Activated gamma-delta T cell treated with Interleukin-2 at 50 U/mL for 16 hours (primary cell): Measurements from ENCODE around the gene C19orf25.
"Not testable (repeated sequence)": the region's sequence is repeated elsewhere in the genome, so short reads cannot be mapped to it uniquely, and the experiment has no call there.

Source experiments
- DNase-seq: peaks from one replicate; pipeline ENCODE4 v3.0.0-alpha.2; 2020

C19orf25 gene

DNA sequence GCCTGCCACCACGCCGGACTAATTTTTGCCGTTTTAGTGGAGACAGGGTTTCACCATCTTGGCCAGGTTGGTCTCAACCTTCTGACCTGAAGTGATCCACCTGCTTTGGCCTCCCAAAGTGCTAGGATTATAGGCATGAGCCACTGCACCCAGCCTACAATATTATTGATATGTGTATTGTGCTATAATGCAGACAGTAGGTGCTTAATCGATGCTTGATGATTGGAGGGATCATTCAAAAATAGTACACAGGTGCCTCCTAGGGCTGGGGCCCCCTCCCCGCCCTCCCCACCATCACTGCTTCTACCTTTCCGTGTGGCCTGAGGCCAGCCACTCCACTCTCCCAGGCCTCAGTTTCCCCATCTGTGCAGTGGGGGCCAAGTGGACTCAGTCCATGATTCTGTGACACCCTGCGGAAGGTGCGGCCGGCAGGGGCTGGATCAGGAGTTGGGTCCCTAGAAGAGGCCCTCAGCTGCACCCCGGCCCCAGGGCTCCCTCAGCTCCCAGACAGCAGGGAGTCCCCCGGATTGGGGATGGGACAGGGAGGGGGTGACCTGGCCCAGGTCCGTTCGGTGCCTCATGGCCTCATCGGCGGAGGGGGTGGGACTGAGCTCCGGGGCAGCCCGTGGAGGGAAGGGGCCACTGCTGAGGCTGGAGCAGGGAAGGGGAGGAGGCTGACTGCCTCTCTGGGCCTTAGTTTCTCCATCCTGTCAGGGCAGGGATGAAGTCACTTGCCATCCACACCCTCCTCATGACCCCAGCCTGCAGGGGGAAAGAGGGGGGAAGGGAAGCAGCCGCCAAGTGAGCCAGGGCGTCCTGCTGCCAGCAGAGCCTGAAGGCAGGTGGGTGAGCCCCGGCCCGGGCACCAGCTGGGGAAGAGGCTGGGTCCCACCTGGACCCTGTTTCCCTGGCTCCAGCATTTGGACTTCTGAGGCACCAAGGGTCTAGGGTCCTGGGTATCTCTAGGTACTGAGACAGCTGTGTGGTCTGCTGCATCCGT is 32.6 kb upstream of the C19orf25 start:
- no peak for DNase-seq

DNA sequence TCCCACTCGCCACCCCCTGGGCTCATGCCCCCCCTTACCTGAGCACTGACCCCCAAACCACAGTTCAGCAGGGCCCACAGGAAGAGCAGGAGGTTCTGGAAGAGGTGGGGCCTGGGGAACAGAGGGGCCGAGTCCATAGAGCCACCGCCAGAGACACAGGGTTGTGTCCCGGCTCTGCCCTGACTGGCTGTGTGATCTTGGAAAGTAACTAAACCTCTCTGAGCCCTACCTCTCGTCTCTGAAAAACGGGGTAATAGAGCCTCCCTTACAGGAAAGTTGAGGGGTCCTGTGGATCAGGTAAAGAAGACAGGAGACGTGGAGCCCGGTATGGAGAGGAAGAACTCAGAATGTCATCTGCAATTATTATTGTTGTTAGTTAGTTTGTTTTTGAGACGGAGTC is 31.8 kb upstream of the C19orf25 start:
- DNase-seq: no peak

DNA sequence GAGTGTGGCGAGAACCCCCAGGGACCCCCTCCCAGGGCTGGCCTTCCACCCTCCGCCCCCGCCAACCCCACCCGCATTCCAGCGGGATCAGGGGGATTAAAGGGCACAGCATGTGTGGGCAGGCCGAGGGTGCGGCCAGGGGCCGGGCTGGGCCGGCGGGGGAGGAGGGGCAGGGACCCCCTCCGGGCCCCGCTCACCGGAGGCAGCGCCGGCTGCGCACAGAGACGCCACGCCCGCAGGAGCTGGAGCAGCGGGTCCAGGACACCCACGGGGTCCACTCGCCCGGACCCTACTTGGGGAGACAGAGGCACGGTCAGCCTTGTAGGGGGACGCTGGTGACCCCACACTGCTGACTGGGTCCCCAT is 31.4 kb upstream of the C19orf25 start:
- no peak for DNase-seq

DNA sequence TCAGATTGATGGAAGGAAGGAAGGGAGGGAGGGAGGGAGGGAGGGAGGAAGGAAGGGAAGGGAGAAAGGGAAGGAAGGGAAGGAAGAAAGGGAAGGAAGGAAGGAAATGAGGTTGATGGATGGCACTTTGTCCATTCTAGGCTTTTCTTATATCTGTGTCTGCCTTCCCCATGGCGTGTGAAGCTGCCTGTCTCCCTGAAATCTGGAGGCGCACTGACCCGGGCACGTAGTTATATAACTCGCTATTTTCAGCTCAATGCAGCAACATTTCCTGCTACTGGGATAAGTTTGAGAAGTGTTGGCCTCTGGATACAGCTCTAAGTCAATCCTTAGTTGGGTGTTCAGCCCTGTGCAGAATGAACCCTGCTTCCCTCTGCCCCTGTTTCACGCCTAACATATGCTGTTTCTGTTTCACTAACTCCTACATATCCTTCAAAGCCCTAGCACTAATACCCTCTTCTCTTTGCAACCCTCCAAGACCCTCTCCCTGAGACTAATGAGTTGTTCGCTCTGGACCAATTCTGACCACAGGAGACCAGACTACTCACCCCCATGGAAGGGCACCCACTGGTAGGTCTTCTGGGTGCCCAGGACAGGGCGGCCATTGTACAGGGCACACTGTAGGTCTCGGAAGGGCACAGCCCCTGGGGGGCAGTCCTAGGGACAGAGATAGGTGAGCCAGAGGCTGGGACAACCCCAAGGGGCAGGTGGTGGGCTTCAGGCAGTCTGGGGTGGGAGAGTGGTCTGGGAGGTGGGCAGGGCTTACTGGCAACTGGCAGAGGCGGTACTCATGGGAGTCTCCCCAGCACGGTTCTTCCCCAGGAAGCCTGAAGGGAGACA is 30.8 kb upstream of the C19orf25 start:
- DNase-seq: no peak

DNA sequence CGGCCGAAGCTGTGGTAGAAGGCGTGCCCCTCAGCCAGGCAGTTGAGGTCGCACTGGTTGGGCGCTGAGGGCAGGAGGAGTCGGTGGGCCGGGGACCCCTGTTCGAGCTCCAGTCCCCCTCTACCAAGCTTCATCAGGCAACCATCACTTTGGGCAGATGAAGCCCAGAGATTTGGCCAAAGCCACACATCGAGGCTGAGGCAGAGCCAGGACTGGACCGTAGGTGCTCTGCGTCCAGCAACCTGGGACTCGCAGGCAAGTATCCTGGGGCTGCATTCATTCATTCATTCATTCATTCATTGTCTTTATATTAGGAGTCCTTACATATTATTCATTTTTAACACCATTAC is 29.5 kb upstream of the C19orf25 start:
- no peak for DNase-seq

DNA sequence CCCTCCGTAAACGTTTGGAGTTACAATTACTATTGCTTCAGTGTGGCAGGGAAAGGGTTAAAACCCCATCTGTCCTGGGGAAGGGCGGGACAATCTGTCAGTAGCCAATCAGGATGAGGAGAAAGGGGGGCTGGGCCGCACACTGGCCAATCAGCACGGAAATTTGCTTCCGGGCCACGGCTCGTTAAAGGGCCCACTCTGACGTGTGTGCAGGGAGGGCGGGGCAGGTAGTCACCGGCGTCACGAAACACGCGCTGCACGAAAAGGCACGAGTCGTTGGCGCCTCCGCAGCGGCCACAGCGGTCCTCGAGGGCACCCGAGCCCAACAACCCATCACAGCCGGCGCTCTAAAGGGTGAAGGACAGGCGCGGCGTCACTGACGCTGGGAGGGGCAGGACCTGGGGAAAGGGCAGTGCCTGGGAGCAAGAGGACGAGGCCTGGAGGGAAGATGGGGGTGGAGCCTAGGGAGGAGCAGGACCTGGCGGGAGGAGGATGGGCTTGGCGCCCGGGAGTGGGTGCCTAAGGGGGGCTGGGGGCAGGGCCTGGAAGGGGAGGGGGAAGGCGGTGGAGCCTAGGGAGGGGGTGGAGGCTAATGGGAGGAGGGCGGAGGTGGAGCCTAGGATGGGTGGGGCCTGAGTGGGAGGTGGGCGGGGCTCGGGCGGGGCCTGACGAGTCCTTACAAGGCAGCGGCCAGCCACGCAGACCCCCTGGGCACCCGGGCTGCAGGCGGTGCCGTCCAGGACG is 28.9 kb upstream of the C19orf25 start:
- peak; percentile 87 for DNase-seq

DNA sequence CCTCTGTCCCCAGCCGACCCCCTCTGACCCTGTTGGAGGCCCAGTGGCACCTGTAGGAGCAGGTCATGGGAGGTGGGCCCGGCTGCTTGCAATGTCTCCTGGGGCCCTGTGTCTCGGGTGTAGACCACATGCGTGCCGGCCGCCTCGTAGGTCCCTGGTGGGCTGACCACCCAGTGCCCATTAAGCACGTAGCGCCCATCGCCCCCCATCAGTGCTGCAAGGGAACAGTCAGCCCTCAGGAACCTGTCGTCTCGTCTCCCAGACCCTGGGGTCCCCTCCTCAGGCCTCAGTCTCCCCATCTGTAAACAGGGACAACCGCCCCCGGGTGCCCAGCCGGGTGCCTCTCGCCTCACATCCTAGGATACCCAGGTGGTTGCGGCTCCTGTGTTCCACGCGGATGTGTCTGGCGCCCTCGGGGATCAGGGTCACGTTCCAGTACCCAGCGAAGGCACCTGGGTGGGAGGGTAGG is 28.2 kb upstream of the C19orf25 start:
- no peak for DNase-seq

DNA sequence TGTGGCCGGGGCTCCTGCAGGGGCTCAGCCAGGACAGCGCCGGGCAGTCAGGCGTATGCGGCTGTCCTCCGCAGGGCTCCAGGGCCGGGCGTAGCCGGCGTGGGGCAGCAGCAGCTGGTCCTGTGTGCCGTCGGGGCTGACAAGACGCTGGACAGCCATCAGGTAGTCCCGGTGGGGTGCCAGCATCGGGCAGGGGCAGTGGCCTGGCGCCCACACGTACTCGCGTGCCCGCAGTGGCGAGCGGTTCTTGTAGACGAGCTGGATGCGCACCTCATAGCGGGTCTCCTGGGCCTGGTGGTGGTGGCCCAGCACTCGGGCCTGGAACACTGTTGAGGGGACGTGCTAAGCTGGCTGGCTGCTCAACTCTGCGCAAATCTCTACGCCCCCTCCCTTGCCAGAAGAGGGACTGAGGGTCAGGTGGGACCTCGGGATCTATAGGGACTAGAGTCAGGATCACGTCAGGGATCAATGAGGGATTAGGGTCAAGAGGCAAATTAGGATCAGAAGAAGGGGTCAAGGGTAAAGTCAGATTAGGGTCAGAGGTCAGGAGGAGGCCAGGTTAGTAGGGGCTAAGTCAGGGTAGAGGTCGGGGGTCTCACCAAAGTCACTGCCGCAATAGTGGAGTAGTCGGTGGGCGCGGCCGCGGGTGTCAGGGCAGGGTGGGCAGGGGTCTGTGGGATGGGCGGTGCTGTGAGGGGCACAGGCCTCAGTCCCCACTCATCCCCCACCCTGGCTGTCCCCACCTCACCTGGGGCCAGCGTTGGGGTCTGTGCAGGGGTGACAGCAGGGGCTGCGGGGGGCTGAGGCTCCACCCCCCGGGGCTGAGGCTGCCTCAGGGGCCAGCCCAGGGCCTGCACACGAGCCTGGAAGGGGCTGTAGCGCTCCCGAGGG is 27.2 kb upstream of the C19orf25 start:
- no peak for DNase-seq

DNA sequence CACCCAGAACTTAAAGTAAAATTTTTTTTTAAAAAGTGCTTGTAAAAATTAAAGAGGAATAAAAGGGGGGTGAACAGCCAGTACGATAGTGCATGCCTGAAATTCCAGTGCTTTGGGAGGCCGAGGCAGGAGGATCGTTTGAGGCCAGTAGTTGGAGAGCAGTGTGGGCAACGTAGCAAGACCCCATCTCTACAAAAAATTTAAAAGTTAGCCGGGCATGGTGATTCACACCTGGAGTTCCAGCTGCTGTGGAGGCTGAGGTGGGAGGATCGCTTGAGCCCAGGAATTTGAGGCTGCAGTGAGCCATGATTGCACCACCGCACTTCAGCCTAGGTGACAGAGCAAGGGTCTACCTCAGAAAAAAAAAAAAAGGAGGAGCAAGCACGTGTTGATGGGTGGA is 26.0 kb upstream of the C19orf25 start:
- DNase-seq: no peak

DNA sequence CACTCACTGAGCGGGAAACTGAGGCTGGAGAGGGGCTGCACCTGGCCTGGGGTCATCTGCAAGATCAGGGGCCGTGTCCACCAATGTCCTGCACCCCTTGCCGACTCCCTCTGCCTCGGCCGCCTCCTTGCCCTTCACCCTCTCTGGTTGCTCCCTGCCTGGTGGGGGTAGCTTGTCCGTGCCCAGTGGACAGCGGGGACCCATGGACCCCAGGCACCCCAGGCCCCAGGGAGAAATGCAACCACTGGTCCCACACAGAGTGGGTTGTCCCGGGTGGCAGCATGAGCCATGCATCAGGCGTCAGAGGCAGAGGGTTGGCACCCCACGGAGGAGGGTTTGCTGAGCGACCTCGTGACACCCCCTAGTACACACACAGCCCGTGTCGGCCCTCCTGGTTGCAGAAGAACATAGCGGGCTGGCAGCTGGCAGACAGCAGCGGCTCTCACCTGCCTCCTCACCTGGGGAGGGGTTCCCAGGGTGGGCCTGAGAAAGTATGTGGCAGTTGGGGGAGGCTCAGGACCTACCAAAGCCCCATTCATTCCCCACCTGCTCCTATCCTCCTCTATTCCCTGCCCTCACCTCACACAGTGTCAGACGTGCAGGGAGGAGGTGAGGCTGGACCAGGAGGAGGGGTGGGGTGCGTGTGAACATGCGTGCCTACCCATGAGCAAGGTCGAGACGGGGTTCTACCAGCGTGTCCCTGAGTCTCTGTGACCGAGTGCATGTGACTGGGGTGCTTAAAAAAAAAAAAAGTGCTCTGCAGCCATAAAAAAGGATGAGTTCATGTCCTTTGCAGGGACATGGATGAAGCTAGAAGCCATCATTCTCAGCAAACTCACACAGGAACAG is 25.1 kb upstream of the C19orf25 start:
- DNase-seq: no peak

DNA sequence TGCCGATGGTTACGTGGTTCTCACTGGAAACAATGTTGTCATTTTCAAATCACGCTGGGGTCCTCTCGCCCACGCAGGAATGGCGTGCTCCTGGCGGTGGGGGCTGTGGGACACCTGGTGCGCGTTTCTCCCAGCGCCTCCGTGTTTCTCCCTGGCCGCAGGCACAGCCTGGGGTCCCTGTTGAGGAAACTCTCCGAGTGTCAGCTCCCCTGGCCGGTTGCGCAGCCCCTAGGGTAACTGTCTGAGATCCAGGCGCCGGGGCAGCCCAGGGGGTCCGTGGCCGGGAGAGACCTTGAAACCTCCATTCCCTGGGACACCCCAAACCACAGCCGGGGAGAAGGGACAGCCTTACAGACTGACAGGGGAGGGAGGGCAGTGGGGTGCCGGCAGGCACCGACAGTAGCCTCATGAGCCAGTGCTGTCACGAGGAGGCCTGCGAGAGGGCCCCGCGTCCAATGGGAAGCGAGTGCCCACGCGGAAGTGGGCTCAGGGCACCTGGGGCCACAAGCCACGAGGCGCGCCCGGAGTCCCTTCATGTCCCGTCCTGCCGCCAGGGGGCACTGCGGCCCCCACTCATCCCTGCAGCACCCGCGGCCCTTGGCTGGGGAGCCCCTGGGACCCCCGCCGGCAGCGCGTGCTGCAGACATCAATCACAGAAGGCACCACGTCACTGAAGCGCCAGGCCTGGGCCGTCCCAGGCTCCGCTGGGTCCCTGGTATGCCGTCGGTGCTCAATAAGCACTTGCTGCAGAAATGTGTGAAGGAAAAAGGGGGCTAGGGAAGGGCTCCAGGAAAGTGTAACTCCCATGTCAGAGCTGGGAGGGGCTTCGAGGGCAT is 24.3 kb upstream of the C19orf25 start:
- DNase-seq: peak; percentile 55

DNA sequence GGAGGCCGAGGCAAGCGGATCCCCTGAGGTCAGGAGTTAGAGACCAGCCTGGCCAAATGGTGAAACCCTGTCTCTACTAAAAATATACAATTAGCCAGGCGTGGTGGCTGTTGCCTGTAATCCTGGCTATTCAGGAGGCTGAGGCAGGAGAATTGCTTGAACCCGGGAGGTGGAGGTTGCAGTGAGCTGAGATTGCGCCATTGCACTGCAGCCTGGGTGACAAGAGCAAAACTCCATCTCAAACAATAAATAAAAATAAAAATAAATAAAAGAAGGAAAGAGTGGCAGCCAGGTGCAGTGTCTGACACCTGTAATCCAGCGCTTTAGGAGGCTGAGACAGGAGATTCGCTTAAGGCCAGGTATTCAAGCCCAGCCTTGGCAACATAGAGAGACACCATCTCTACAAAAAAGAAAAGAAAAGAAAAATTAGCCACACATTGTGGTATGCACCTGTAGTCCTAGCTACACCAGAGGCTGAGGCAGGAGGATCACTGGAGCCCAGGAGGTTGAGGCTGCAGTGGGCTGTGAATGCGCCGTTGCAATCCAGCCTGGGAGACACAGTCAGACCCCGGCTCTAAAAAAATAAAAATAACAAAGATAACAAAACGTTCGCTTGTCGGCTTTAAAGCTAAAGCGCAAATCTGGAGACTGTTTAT is 23.5 kb upstream of the C19orf25 start:
- no peak for DNase-seq

DNA sequence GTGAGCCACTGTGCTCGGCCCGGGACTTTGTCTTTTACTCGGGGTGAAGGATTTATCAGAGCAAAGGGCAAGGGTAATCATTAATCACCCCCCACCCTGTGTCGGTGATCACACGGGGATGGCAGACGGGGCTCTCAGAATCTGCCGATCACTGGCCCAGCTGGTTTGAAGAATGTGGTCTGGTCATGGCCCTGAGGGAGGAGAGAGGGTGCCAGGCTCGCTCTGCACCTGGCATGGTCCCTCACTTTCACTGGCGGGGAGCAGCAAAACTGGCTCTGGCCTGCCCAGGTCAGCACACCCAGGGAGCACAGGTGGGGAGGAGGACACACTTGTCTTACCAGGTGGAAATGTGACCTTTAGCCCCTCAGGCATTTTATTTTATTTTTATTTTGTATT is 22.2 kb upstream of the C19orf25 start:
- DNase-seq: no peak

DNA sequence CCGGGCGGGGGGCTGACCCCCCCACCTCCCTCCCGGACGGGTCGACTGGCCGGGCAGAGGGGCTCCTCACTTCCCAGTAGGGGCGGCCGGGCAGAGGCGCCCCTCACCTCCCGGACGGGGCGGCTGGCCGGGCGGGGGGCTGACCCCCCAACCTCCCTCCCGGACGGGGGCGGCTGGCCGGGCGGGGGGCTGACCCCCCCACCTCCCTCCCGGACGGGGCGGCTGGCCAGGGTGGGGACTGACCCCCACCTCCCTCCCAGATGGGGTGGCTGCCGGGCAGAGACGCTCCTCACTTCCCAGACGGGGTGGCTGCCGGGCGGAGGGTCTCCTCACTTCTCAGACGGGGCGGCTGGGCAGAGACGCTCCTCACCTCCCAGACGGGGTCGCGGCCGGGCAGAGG is 20.2 kb upstream of the C19orf25 start:
- DNase-seq: not testable (repeated sequence)

DNA sequence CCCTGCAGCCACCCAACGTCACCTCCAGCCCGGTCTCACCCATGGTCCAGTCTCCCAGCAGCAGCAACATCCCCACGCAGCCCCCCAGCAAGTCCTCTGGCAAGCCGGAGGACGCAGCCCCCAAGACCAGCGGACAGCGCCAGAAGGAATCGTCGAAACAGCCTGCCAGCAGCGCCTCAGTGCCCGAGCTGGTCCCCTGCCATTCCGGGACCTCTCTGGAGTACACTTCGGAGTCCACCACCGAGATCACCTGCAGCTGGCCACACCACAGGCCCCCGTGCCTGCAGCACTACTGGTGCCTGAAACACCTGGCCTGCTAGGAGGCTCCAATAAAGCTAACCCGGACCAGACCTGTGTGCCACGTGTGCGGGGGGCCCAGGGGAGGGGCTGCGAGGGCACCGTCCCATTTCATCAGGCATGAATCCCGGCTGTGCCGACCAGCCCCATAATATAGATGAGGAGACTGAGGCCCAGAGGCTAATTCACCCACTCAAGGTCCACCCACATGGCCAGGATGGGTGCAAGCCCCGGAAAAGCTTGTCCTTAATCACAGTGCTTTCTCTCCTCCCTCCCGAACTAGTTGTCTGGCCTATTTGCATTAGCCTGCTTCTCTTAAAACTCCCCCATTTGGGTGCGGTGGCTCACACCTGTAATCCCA is 18.7 kb upstream of the C19orf25 start:
- DNase-seq: no peak

DNA sequence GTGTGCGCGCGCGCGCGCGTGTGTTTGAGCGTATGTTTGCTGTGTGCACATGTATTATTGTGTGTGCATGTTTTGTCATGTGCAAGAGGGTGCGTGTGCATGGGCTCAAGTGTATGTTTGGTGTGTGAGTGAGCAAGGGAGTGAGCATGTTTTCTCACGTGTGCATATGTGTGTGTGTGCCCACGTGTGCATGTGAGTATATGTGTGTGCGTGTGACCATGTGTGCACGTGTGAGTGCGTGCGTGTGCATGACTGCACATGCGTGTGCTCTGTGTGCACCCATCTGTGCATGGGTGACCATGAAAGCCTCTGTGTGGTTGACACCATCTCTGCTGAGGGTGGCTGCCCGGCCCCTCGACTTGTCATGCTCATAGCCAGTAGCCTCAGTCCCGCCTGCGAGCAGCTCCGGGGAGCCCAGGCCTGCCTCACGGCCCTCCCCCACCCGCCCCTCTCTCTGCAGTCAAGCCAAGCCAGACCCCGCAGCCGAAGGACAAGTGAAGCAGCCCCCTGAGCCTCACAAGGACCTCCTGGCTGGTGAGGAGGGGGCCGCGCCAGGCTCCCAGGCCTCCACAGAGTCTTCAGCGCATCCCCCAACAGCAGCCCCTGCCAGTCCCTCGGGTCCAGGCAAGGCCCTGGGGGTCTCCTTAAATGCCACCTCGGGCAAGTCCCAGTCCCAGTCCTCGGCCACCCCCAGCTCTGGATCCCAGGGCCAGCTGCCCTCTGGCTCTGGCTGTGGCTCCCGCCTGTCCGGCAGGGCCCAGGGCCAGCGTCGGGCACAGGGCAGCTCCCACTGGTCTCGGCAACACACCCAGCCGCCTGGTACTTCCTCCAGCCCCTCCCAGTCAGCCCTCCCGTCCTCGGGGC is 17.9 kb upstream of the C19orf25 start:
- DNase-seq: no peak

DNA sequence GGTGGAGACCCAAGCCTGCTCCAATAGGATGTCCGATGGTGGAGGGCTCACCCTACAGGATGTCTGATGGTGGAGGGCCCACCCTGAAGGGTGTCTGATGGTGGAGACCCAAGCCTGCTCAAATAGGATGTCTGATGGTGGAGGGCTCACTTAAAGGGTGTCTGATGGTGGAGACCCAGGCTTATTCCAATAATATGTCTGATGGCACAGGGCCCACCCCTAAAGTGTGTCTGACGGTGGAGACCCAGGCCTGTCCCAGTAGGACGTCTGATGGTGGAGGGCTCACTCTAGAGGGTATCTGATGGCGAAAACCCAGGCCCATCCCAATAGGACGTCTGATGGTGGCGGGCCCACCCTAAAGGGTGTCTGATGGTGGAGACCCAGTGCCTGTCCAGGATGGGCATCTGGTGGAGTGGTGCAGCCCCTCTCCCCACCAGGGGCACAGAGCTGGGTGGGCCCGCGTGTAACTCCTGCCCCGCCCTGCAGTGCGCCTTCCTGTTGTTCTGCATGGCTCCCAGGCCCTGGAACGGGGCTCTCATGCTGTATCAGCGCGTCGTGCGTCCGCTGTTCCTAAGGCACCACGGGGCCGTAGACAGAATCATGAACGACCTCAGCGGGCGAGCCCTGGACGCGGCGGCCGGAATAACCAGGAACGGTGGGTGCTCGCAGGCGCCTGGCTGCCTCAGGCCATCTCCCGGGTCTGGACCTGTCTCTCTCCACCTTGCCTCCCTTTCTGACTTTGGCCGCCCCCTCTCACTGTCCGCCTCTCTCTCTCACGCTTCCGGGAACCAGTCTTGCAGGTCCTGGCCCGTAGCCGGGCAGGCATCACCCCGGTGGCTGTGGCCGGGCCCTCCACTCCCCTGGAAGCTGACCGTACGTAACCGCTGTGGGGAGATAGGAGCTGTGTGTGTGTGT is 17.0 kb upstream of the C19orf25 start:
- no peak for DNase-seq
